ENCODE results near the gene GNPTG. TPM values are rescaled to one million over a fixed set of nuclear protein-coding genes. Genes with fewer than 3 reads are reported as not detected.

Gene GNPTG
- total and polyA plus RNA-seq, 9 of the 15 experiments (the other 6 are each of a cell fraction or from before 2014, with no cell fraction given), result 0.69 to 33.3 (median 13.6) TPM

DNA sequence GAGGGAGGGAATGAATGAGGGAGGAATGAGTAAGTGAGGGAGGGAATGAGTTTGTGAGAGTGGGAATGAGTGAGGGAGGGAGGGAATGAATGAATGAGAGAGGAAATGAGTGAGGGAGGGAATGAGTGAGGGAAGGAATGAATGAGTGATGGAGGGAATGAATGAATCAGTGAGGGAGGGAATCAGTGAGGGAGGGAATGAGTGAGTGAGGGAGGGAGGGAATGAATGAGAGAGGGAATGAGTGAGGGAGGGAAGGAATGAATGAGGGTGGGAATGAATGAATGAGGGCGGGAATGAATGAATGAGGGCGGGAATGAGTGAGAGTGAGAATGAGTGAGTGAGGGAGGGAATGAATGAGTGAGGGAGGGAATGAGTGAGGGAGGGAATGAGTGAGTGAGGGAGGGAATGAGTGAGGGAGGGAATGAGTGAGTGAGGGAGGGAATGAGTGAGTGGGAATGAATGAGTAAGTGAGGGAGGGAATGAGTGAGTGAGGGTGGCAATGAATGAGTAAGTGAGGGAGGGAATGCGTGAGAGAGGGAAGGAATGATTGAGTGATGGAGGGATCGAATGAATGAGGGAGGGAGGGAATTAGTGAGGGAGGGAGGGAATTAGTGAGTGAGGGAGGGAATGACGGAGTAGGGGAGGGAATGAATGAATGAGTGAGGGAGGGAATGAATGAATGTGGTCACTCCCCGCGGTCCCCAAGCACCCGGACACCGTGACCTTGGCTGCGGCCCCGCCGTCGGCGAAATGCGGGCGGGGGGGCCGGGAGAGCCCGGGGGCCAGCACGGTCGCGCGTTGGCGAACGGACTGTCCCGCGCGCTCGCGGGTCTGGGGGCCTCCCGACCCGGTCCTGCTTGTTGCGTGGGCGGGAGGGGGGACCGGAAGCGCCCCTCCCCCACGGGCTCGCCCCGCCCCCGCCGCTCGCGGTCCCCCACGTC lies 43.4 kb upstream of the GNPTG start (continued):
- TF ChIP-seq NCOR1 (IDR thresholded peaks at IDR 0.05) (0 out of 2 replicates have a peak, but pooled peaks have one; percentile 30), CC2D1A (IDR thresholded peaks at IDR 0.05) (peak; percentile 43; the same call in 1 of the 2 replicates), EHMT2 (IDR thresholded peaks at IDR 0.05) (0 out of 2 replicates have a peak, but pooled peaks have one; percentile 15), POLR2G (IDR thresholded peaks at IDR 0.05; ENCODE audit: low read depth, low read length) (peak; percentile 88), NFRKB (IDR thresholded peaks at IDR 0.05; ENCODE audit: low read depth) (peak; percentile 96), NONO (IDR thresholded peaks at IDR 0.05; ENCODE audit: low read depth in 2 of 2, low read length in 1 of 2) (peak in 1 of 2 experiments; percentile 69; a peak in 3 of 4 replicates), SMARCE1 (IDR thresholded peaks at IDR 0.05) (0 out of 2 replicates have a peak, but pooled peaks have one; percentile 42), GATAD2B (IDR thresholded peaks at IDR 0.05; ENCODE audit: borderline replicate concordance) (peak; percentile 91; the same call in 1 of the 2 replicates), CLOCK (CRISPR knock-in tag; IDR thresholded peaks at IDR 0.05; ENCODE audit: borderline replicate concordance) (no peak), ARID2 (IDR thresholded peaks at IDR 0.05) (no peak), ADNP (tag; IDR thresholded peaks at IDR 0.05) (peak; percentile 98), ZNF766 (CRISPR knock-in tag; conservative IDR thresholded peaks at IDR 0.05) (0 out of 2 replicates have a peak, but pooled peaks have one; percentile 16), CCNT2 (IDR thresholded peaks at IDR 0.05; ENCODE audit: borderline replicate concordance, extremely low read depth, insufficient read length, low read depth, low read length) (peak; percentile 82), ZNF347 (CRISPR knock-in tag; IDR thresholded peaks at IDR 0.05; ENCODE audit: low read depth) (no peak), ZBTB7A (IDR thresholded peaks at IDR 0.05; ENCODE audit: borderline replicate concordance, control insufficient read depth, low read depth, low read length) (peak; percentile 95; the same call in 1 of the 2 replicates), GATAD2A (IDR thresholded peaks at IDR 0.05) (peak; percentile 42; the same call in 1 of the 2 replicates)
- TF ChIP-seq, protein P1, sequence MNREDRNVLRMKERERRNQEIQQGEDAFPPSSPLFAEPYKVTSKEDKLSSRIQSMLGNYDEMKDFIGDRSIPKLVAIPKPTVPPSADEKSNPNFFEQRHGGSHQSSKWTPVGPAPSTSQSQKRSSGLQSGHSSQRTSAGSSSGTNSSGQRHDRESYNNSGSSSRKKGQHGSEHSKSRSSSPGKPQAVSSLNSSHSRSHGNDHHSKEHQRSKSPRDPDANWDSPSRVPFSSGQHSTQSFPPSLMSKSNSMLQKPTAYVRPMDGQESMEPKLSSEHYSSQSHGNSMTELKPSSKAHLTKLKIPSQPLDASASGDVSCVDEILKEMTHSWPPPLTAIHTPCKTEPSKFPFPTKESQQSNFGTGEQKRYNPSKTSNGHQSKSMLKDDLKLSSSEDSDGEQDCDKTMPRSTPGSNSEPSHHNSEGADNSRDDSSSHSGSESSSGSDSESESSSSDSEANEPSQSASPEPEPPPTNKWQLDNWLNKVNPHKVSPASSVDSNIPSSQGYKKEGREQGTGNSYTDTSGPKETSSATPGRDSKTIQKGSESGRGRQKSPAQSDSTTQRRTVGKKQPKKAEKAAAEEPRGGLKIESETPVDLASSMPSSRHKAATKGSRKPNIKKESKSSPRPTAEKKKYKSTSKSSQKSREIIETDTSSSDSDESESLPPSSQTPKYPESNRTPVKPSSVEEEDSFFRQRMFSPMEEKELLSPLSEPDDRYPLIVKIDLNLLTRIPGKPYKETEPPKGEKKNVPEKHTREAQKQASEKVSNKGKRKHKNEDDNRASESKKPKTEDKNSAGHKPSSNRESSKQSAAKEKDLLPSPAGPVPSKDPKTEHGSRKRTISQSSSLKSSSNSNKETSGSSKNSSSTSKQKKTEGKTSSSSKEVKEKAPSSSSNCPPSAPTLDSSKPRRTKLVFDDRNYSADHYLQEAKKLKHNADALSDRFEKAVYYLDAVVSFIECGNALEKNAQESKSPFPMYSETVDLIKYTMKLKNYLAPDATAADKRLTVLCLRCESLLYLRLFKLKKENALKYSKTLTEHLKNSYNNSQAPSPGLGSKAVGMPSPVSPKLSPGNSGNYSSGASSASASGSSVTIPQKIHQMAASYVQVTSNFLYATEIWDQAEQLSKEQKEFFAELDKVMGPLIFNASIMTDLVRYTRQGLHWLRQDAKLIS (CRISPR knock-in tag; IDR thresholded peaks at IDR 0.05), result 0 out of 2 replicates have a peak, but pooled peaks have one; percentile 32
- TF ChIP-seq, protein P2, sequence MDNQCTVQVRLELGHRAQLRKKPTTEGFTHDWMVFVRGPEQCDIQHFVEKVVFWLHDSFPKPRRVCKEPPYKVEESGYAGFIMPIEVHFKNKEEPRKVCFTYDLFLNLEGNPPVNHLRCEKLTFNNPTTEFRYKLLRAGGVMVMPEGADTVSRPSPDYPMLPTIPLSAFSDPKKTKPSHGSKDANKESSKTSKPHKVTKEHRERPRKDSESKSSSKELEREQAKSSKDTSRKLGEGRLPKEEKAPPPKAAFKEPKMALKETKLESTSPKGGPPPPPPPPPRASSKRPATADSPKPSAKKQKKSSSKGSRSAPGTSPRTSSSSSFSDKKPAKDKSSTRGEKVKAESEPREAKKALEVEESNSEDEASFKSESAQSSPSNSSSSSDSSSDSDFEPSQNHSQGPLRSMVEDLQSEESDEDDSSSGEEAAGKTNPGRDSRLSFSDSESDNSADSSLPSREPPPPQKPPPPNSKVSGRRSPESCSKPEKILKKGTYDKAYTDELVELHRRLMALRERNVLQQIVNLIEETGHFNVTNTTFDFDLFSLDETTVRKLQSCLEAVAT (IDR thresholded peaks at IDR 0.05), result peak; percentile 6 to 44; a peak in 3 of 4 replicates
